NCI-H2107 (cell line): ENCODE data around the gene PPIE.
A peak's percentile ranks its signal among the peaks of the same experiment; 100 is the strongest.

Experiments
- DNase-seq: peaks from one replicate; lab custom pipeline; 2025; lab: John Stamatoyannopoulos, UW

Gene PPIE

GRCh38 chr1:39720094-39720999 is 18.3 kb upstream of the PPIE start:
- peak; percentile 100 for DNase-seq

GRCh38 chr1:39721664-39722063 is 17.0 kb upstream of the PPIE start:
- DNase-seq, result no peak

GRCh38 chr1:39722495-39722894 is 16.2 kb upstream of the PPIE start:
- DNase-seq, result no peak

DNA sequence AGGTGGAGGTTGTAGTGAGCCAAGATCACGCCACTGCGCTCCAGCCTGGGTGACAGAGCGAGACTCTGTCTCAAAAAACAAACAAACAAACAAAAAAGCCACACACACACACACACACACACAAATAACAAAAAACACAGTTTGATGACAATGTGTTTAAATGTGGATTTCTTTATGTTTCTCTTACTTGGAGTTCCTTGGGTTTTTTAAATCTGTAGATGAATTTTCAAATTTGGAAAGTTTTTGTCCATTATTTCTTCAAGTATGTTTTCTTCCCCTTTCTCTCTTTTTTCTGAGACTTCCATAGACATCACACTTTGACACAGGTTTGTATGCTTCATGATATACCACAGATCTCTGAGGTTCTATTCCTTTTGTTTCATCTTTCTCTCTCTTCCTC is 12.1 kb upstream of the PPIE start:
- no peak for DNase-seq

GRCh38 chr1:39727221-39727931 is 11.3 kb upstream of the PPIE start:
- DNase-seq, result no peak

- DNase-seq, result peak; percentile 99
These were observed 10.8 kb upstream of the PPIE start for GRCh38 chr1:39727932-39728317.

- no peak for DNase-seq
These were observed 9.7 kb upstream of the PPIE start for GRCh38 chr1:39729030-39729429.

DNA sequence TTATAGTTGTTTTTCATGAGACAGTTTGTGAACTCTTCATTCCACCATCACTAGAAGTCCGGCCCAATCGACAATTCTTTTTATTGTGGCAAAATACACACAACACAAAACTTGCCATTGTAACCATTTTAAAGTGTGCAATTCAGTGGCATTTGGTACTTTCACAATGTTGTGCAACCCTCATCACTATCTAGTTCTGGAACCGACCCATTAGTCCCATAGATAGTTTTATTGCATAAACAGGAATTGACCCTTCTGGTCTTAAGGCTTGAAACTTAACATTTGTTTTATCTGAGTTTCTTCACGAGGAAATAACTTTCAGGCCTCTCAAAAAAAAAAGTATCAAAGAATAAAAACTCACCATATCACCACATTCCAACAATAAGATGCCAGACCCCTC is 8.8 kb upstream of the PPIE start:
- DNase-seq, result no peak

GRCh38 chr1:39732730-39733129 is 6.0 kb upstream of the PPIE start:
- DNase-seq, result no peak

DNA sequence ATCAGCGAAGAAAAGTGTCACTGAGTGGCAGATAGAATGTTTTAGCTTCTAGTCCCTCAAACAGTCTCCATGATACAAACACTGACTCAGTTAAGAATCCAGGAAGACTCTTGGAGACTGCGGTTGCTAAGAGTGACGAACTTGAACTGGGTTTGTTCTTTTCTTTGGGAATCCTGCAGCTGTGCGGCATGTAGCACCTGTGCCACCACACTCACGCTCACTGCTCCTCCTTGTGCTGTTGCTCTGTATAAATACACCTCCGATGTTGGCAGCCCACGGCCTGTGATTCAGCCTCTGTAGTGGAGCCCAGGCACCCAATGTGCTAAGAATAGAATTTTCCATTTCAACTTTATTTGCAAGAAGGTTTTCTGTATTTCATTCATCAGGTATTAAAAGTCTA is 5.5 kb upstream of the PPIE start:
- peak; percentile 87 for DNase-seq

- peak; percentile 96 for DNase-seq
These were observed 3.0 kb upstream of the PPIE start for GRCh38 chr1:39735731-39736130.

- DNase-seq, result no peak
These were observed 1.0 kb upstream of the PPIE start for GRCh38 chr1:39737546-39738169.

GRCh38 chr1:39745016-39745670 is 6.5 kb downstream of the PPIE start:
- no peak for DNase-seq

GRCh38 chr1:39751595-39751994 is 12.9 kb downstream of the PPIE start:
- DNase-seq, result no peak

DNA sequence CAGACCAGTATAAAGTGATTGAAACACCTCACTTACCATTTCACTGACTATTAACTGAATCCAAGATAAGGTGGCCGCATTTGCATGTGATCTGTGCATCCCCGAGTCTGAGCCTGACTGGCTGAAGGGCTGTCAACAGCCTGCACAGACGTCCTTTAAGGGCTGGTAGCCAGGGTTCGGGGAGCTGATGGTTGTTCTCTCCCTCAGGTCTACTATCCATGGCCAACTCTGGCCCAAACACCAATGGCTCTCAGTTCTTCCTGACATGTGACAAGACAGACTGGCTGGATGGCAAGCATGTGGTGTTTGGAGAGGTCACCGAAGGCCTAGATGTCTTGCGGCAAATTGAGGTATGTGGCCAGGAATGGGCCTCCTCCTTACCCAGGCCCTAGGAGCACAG is 14.0 kb downstream of the PPIE start:
- no peak for DNase-seq

DNA sequence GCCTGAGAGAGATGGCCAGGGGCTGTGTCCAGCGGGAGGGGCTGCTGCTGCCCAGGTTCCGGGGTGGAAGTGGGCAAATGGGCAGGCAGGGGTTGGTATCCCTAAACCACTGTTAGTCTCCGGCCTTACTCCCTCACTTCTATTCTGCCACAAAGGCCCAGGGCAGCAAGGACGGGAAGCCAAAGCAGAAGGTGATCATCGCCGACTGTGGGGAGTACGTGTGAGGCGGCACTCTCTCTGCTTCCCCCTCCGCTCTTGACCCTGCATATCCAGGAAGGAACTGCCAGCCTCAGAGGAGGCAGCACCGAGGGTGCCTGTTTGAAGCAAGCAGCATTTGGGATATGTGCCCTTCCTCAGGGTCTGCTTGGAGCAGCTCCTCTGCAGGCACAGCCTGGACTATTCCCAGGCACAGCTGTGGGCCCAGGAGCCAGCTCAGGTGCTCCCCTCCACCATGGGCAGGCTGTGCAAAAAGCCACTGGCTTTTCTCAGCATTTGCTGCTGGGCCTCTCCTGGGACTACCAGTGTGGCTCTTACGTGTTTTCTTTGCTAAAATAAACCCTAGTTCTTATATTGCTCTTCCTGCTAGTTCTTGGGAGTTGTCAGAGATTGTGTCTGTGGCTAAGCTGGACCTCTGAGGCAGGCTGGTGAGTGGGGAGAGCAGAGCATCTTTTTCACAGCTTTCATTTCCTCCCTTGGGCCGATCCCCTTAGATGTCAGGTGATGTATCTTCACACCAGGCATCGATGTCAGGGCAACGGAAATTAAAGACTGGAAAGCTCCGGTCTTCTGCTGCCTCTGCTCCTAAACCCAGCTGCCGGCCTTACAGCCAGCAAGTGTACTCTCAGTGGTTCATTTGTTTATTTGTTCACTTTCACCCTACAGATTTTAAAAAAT is 14.7 kb downstream of the PPIE start:
- peak; percentile 97 for DNase-seq

DNA sequence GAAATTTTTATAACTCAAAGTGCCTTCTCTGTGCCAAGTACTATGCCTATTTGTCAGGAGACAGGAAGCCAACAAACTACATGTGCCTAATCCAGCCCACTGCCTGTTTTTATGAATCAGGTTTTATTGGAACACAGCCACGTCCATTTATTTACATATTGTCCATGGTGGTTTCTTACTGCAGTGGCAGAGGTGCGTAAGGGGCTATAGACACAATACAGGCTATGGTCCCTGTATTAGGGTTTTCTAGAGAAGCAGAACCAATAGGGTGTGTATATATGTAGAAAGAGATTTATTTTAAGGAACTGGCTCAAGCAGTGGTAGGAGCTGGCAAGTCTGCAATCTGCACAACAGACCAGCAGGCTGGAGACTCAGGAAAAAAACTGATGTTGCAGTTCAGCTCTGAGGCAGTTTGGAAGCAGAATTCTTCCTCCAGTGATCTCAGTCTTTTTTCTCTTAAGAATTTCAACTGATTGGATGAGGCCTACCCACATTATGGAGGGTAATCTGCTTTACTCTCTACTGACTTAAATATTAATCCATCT is 15.4 kb downstream of the PPIE start:
- DNase-seq, result peak; percentile 97

- peak; percentile 84 for DNase-seq
These were observed 16.3 kb downstream of the PPIE start for GRCh38 chr1:39754906-39755504.

- peak; percentile 98 for DNase-seq
These were observed 17.4 kb downstream of the PPIE start for GRCh38 chr1:39755965-39756659.

- no peak for DNase-seq
These were observed 18.8 kb downstream of the PPIE start for GRCh38 chr1:39757501-39757900.
